Activated CD8-positive, alpha-beta memory T cell treated with anti-CD3 and anti-CD28 coated beads for 36 hours (primary cell): ENCODE measurements around the gene PARVB. TPM values are rescaled to one million over a fixed set of nuclear protein-coding genes. Genes with fewer than 3 reads are reported as not detected.

Source experiments
- CTCF ChIA-PET: fragments of 350-600 bp; sonication (Branson Sonifier 250); formaldehyde crosslinking; loops from one replicate; lab custom pipeline; 2021; ENCODE audit warnings: antibody characterized with exemption; lab: Charles Lee
- POLR2A ChIA-PET: fragments of 350-600 bp; sonication (Branson Sonifier 250); formaldehyde crosslinking; loops from one replicate; lab custom pipeline; 2021; ENCODE audit warnings: antibody characterized with exemption; lab: Charles Lee
- total RNA-seq, 2 experiments: library from RNA; stranded (reverse); gene quantifications; one replicate each; pipeline ENCODE4 v1.2.3, GENCODE V29; 2021

Gene PARVB
- total RNA-seq, 2 experiments from 2014 or later: 94.0 to 101 TPM

DNA sequence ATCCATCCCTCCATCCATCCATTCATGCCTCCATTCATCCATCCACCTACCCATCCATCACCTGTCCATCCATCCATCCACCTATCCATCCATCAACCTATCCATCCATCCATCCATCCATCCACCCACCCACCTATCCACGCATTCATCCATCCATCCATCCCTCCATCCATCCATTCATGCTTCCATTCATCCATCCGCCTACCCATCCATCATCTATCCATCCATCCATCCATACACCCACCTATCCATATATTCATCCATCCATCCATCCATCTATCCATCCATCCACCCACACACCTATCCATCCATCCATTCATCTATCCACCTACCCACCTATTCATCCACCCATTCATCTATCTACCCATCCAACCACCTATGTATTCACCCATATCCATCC, 170.5 kb downstream of the PARVB start:
- CTCF ChIA-PET: no interaction called here

GRCh38 chr22:44195189-44195871, 171.2 kb downstream of the PARVB start:
- POLR2A ChIA-PET: no interaction called here
- CTCF ChIA-PET: interaction anchor here (0.5 to 0.8 kb wide), 2 partner anchors 16 to 47 kb away, joined by 3 read pairs; no protein-coding TSS in a partner anchor

More for the DNA sequence above, 170.5 kb downstream of the PARVB start:
- POLR2A ChIA-PET: no interaction called here

DNA sequence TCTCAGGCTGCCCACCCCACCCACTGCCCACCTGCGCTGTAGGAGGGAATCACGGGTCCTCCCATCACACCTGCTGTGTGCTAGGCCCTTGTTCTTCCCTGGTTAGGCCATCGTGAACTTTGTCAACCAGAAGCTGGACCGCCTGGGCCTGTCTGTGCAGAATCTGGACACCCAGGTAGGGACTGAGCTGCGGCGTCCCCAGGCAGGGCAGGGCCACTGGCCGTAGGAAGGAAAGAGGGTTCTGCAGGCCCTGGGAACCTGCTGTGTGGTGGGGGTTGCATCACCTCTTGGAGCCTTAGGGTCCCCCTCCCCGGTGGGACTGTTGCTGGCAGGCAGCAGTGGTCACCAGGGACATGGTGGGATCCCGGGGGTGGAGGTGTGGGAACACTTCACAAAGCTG, 172.1 kb downstream of the PARVB start:
- POLR2A ChIA-PET: no interaction called here
- CTCF ChIA-PET: interaction anchor here (0.8 kb wide), 1 partner anchor 15 kb away, joined by 3 read pairs; no protein-coding TSS in a partner anchor

- POLR2A ChIA-PET: no interaction called here
- CTCF ChIA-PET: no interaction called here
These were observed 172.6 kb downstream of the PARVB start for GRCh38 chr22:44196731-44197131.

DNA sequence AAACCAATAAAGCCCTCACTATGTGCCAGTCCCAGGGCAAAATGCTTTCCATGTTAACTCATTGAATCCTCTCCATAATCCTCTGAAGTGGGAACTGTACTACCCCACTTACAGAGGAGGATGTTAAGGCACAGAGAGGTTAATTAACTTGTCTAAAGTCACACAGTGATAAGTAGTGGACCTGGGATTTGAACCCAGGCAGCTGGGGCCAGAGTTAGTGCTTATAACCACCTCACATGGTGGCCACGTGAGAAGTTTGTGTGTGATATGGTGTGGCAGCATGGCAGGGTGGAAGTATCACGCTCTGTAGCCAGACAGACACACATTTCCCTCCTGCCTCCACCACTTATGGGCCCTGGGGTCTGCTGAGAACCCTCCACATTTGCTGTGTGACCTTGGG, 173.2 kb downstream of the PARVB start:
- ChIA-PET POLR2A (no interaction called here), CTCF (no interaction called here)

DNA sequence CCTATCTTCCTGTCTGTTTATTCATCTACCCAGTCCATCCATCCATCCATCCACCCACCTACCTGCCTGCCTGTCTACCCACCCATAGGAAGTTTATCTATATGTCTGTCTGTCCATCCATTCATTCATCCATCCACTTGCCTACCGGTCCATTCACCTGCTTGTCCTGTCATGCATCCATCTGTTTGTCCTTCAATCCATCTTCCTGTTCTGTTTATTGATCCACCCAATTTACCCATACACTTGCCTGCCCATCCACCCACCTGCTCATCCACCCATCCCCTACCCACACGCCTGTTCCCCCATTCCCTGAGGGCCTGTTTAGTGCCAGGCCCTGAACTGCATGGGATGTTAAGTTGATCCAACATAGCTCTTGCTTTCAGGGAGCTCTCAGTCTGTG, 175.1 kb downstream of the PARVB start:
- POLR2A ChIA-PET: no interaction called here
- CTCF ChIA-PET: no interaction called here

- CTCF ChIA-PET: no interaction called here
These were observed 175.8 kb downstream of the PARVB start for GRCh38 chr22:44199866-44200265.

DNA sequence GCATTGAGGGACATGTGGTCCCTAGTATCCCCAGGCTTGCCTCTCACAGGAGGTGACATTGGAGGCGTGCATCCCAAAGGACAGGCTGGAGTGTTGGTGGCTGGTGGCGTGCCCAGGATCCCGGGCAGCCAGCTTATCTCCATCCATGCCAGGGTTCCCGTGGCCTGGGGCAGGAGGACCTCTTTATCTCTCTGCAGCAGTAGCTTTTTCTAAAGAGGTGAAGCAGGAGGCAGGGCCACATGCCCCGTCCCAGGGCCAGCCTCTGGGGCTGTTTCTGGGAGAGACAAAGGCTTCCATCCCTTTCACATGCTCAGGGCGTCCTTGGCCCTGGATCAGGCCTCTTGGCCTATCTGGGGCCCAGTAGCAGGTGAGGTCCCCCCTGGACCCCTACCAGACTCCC, 176.3 kb downstream of the PARVB start:
- POLR2A ChIA-PET: no interaction called here

More at GRCh38 chr22:44199866-44200265, 175.8 kb downstream of the PARVB start:
- POLR2A ChIA-PET: no interaction called here

DNA sequence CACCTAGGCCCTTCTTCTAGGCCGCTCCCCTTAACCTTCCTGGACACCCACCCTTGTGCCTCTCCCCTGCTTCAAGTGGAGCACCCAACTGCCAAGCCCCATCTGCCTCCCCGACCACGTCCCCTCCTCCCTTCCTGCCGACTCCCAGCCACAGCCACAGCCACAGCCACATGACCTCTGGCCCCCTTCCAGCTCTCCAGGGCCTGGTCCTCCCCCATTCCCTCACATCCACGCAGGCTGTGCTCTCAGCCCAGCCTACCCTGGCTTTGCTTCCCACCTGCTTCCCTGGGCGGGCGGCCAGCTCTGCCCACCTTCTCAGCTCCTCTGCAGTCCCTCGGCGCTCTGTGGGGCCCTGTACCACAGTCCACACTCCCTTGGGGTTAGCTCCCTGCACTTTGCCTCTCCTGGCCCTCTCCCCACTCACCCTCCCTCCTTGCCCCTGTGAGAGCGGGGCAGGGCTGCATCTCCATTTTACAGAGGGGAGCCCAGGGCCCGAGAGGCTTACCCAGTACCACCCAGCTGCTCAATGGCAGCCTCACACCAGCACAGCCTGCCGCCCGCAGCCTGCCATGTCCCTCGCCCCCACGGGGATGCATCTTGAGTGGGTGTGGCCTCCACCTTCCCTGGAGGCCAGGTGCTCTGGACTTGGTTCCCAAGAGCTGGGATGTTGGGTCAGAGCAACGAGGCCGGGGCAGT, 176.9 kb downstream of the PARVB start:
- POLR2A ChIA-PET: no interaction called here
- CTCF ChIA-PET: no interaction called here

More for the DNA sequence above, 176.3 kb downstream of the PARVB start:
- CTCF ChIA-PET: no interaction called here

- ChIA-PET POLR2A (no interaction called here), CTCF (no interaction called here)
These were observed 177.6 kb downstream of the PARVB start for GRCh38 chr22:44201665-44202064.

DNA sequence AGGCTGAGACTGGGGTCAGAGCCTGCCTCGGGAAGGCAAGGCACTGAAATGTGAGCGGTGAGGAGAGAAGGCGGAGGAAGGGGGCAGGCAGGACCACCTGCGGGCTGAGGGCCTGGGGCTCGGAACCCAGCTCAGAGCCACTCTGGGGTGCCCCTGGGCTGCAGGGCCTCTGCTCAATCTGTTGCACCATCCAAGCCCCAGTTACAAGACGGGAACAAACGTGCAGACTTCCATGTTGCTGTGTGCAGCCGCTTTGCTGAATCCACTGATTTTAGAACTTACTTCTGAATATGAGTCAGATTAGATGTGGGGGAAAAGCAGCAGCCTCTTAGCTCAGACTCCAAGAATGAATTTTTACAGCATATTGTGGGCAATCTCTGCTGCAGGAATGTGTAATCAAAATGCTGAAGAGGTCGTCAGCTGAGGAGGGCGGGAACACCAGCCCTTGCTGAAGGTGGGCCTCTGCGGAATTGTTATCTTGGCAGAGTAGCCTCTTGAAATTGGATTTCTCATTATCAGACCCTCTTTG, 178.2 kb downstream of the PARVB start:
- CTCF ChIA-PET: no interaction called here

DNA sequence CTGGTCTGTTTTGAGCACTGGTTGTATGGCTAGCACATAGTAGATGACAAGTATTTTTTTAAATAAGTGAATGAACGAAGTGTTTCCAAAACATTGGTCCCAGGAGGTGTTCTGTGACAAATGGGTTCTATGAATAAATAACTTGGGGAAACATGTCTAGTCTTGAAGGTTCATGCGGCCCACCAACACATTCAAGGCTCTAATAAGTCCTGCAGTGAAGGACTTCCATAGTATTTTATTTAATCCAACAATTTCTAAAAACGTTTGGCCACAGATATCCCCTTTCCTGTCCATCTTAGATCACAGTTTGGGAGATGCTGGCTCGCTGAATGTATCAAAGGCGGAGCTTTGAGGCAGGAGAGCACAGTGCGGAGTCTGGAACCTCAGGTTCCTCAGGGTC, 179.1 kb downstream of the PARVB start:
- CTCF ChIA-PET: no interaction called here
- POLR2A ChIA-PET: no interaction called here

More for the DNA sequence above, 178.2 kb downstream of the PARVB start:
- POLR2A ChIA-PET: no interaction called here

DNA sequence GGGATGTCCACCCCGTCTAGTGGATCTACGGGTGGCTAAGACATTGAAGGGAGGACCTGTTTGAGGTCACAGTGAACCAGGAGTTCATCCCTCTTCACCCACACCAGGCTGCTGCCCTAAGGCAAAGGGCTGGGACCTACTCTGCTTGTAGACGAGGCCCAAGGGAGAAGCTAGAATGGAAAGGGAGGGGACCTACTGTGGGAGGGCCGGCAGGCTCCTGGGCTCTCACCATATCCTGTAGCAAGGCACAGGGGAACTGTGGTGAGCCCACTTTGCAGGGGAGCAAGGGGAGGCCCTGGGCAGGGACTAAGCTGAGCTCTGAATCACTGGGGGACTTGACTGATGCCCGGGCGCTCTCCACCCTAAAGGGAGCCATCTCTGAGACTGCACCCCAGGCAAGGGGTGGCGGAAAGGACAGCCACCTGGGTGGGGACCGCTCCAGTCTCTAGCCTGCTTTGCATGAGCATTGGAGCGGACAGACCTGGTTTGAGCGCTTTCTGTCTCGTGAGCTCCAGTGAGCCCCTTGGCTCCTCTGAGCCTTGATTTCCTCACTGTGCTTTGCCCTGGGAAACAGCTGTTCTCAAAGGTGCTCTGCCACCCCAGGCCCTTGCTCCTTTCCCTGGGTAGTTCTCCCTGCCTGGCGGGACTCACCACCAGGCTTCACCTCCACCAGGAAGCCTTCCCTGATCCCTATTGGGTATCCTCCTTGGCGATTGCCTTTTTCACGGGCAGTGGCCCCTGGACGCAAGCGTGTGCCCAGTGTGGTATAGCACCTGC, 180.8 kb downstream of the PARVB start:
- ChIA-PET CTCF (no interaction called here), POLR2A (no interaction called here)

GRCh38 chr22:44205516-44206329, 181.6 kb downstream of the PARVB start:
- POLR2A ChIA-PET: no interaction called here
- CTCF ChIA-PET: no interaction called here

GRCh38 chr22:44206330-44206645, 182.2 kb downstream of the PARVB start:
- ChIA-PET POLR2A (no interaction called here), CTCF (no interaction called here)

GRCh38 chr22:44206696-44207095, 182.6 kb downstream of the PARVB start:
- ChIA-PET POLR2A (no interaction called here), CTCF (no interaction called here)

- CTCF ChIA-PET: no interaction called here
- POLR2A ChIA-PET: no interaction called here
These were observed 183.3 kb downstream of the PARVB start for GRCh38 chr22:44207173-44207980.

DNA sequence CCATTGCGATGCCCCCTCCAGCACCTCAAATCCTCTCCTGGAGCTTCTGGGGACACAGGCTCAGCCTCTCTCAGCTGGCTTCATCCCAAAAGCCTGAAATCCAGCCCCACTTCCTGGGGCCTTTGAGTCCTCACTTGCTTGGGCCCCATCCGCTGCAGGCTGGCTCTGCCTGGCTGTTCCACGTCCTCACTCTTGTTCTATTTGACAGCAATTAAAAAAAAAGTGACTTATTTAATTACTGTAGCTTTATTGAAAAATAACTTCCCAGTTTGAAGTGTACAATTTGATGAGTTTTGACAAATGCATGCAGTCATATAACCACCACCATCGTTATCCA, 183.8 kb downstream of the PARVB start:
- ChIA-PET CTCF (no interaction called here), POLR2A (no interaction called here)

DNA sequence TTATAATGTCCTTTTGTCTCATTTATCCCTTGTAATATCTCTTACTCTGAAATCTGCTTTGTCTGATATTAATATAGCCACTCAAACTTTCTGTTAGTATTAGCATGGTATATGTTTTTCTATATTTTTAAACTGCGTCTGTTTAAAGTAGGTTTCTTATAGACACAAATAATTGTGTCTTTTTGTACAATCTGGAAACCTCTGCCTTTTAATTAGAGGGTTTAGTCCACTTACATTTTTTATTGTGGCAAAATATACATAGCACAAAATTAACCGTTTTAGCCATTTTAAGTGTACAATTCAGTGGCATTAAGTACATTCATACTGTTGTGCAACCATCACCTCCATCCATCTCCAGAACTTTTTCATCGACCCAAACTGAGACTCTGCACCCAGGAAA, 185.2 kb downstream of the PARVB start:
- ChIA-PET POLR2A (no interaction called here), CTCF (no interaction called here)
